Astrocyte (in vitro differentiated cells and primary cell): ENCODE measurements around the gene HERC6. TPM values are rescaled to one million over a fixed set of nuclear protein-coding genes. Genes with fewer than 3 reads are reported as not detected.
"Not testable (repeated sequence)": the region's sequence is repeated elsewhere in the genome, so short reads cannot be mapped to it uniquely, and the experiment has no call there.

Experiments used
- DNase-seq: peaks from one replicate; pipeline ENCODE4 v3.0.0-alpha.2; 2010; ENCODE audit warnings: low read depth
- FAIRE-seq: peaks from 2 replicates; lab custom pipeline; 2011; peaks lifted over from hg19 to GRCh38; lab: Jason Lieb, UNC
- H2AFZ ChIP-seq: 2 replicates; pipeline ENCODE4 v1.6.0; 2012; ENCODE audit warnings: low read depth, low read length, inconsistent platforms
- H3K27ac ChIP-seq: 2 replicates; pipeline ENCODE4 v1.5.1; 2011; ENCODE audit warnings: low read depth, low read length, inconsistent platforms
- H3K27me3 ChIP-seq: 2 replicates; pipeline ENCODE4 v1.6.0; 2011; ENCODE audit warnings: low read length, inconsistent platforms; ENCODE audit not compliant: insufficient read depth
- H3K36me3 ChIP-seq: 2 replicates; pipeline ENCODE4 v1.5.1; 2011; ENCODE audit warnings: low read length, inconsistent platforms; ENCODE audit not compliant: insufficient read depth
- H3K4me1 ChIP-seq: 2 replicates; pipeline ENCODE4 v1.5.1; 2011; ENCODE audit warnings: low read length, inconsistent platforms; ENCODE audit not compliant: insufficient read depth
- H3K4me2 ChIP-seq: 2 replicates; pipeline ENCODE4 v1.6.0; 2012; ENCODE audit warnings: low read length, inconsistent platforms
- H3K4me3 ChIP-seq: 2 replicates; pipeline ENCODE4 v1.5.1; 2011; ENCODE audit warnings: low read depth, mild to moderate bottlenecking, low read length, inconsistent platforms; ENCODE audit not compliant: insufficient read depth
- H3K79me2 ChIP-seq: 2 replicates; pipeline ENCODE4 v1.6.0; 2012; ENCODE audit warnings: mild to moderate bottlenecking, low read length, inconsistent platforms; ENCODE audit not compliant: insufficient read depth
- H3K9ac ChIP-seq: 2 replicates; pipeline ENCODE4 v1.6.0; 2012; ENCODE audit warnings: mild to moderate bottlenecking, low read length, inconsistent platforms
- H3K9me3 ChIP-seq: 2 replicates; pipeline ENCODE4 v1.5.1; 2012; ENCODE audit warnings: low read depth, mild to moderate bottlenecking, low read length, inconsistent platforms; ENCODE audit not compliant: insufficient read depth
- H4K20me1 ChIP-seq: 2 replicates; pipeline ENCODE4 v1.6.0; 2012; ENCODE audit warnings: low read length, inconsistent platforms; ENCODE audit not compliant: insufficient read depth
- H3K27ac Mint-ChIP-seq: one replicate; pipeline ENCODE4 v1.8.0; 2021; ENCODE audit warnings: mild to moderate bottlenecking, mixed read lengths; ENCODE audit not compliant: unreplicated experiment
- H3K27me3 Mint-ChIP-seq: one replicate; pipeline ENCODE4 v1.8.0; 2021; ENCODE audit warnings: low read depth, mixed read lengths; ENCODE audit not compliant: unreplicated experiment
- H3K36me3 Mint-ChIP-seq: one replicate; pipeline ENCODE4 v1.8.0; 2021; ENCODE audit warnings: low read depth, mixed read lengths; ENCODE audit not compliant: unreplicated experiment
- H3K4me1 Mint-ChIP-seq: one replicate; pipeline ENCODE4 v1.8.0; 2021; ENCODE audit warnings: low read depth, mixed read lengths; ENCODE audit not compliant: unreplicated experiment
- H3K4me3 Mint-ChIP-seq: one replicate; pipeline ENCODE4 v1.8.0; 2021; ENCODE audit warnings: mild to moderate bottlenecking, moderate library complexity, mixed read lengths; ENCODE audit not compliant: unreplicated experiment
- H3K9me3 Mint-ChIP-seq: one replicate; pipeline ENCODE4 v1.8.0; 2021; ENCODE audit warnings: mild to moderate bottlenecking, mixed read lengths; ENCODE audit not compliant: unreplicated experiment
- CTCF ChIP-seq: IDR thresholded peaks from 2 replicates; pipeline ENCODE4 v1.5.1; 2011; ENCODE audit warnings: low read depth, mild to moderate bottlenecking, inconsistent platforms, low read length, moderate library complexity; ENCODE audit not compliant: insufficient read depth
- EZH2 ChIP-seq: IDR thresholded peaks from 2 replicates; pipeline ENCODE4 v1.6.1; 2012; ENCODE audit warnings: mild to moderate bottlenecking, low read length, inconsistent platforms; ENCODE audit not compliant: insufficient read depth
- total RNA-seq: library from RNA; stranded (reverse); gene quantifications from 2 replicates; pipeline ENCODE4 v1.2.1, GENCODE V29; 2021

The HERC6 gene
- total RNA-seq, 1 donor from 2014 or later: 37.3 TPM

GRCh38 chr4:88446124-88446523, 67.5 kb downstream of the HERC6 start:
- peaks cover 3% of the 10 kb centered on the region for H3K4me1 Mint-ChIP-seq
- Histone ChIP-seq H3K9me3 (no peaks in the 10 kb centered on the region), H3K27ac (no peak overlapping the region), H3K4me3 (no peak overlapping the region), H3K79me2 (no peaks in the 10 kb centered on the region), H3K9ac (no peak overlapping the region), H3K4me1 (no peaks in the 10 kb centered on the region), H3K27me3 (no peaks in the 10 kb centered on the region), H3K36me3 (no peaks in the 10 kb centered on the region), H3K4me2 (no peak overlapping the region), H4K20me1 (no peaks in the 10 kb centered on the region), H2AFZ (no peak overlapping the region)
- no peak for TF ChIP-seq CTCF
- TF ChIP-seq EZH2: no peak
- H3K27me3 Mint-ChIP-seq: no peaks in the 10 kb centered on the region
- no peak overlapping the region for H3K4me3 Mint-ChIP-seq
- peaks cover 15% of the 10 kb centered on the region for H3K36me3 Mint-ChIP-seq
- peak overlapping the region; percentile 77 for H3K27ac Mint-ChIP-seq
- H3K9me3 Mint-ChIP-seq: peaks cover 4% of the 10 kb centered on the region
- DNase-seq (peak; percentile 14), FAIRE-seq (no peak)

GRCh38 chr4:88447371-88448095, 68.9 kb downstream of the HERC6 start:
- Histone ChIP-seq H3K79me2 (no peaks in the 10 kb centered on the region), H3K27me3 (no peaks in the 10 kb centered on the region), H3K36me3 (no peaks in the 10 kb centered on the region), H3K9me3 (no peaks in the 10 kb centered on the region), H2AFZ (no peak overlapping the region), H3K4me3 (no peak overlapping the region), H3K4me1 (no peaks in the 10 kb centered on the region), H3K9ac (no peak overlapping the region), H3K4me2 (no peak overlapping the region), H4K20me1 (no peaks in the 10 kb centered on the region), H3K27ac (no peak overlapping the region)
- no peak overlapping the region for H3K4me3 Mint-ChIP-seq
- peaks cover 1% of the 10 kb centered on the region for H3K9me3 Mint-ChIP-seq
- FAIRE-seq: no peak
- peaks cover 10% of the 10 kb centered on the region for H3K36me3 Mint-ChIP-seq
- peaks cover 3% of the 10 kb centered on the region for H3K4me1 Mint-ChIP-seq
- H3K27ac Mint-ChIP-seq: no peak overlapping the region
- H3K27me3 Mint-ChIP-seq: no peaks in the 10 kb centered on the region
- TF ChIP-seq CTCF (no peak), EZH2 (no peak)
- DNase-seq: no peak

GRCh38 chr4:88448211-88448765, 69.6 kb downstream of the HERC6 start:
- FAIRE-seq, H2AFZ ChIP-seq, DNase-seq, H3K27ac Mint-ChIP-seq, H3K4me3 ChIP-seq, H3K4me2 ChIP-seq, H3K9me3 Mint-ChIP-seq, H3K9me3 ChIP-seq, H3K79me2 ChIP-seq, H3K4me3 Mint-ChIP-seq, H3K36me3 Mint-ChIP-seq, H3K4me1 ChIP-seq, H3K27me3 ChIP-seq, H3K27ac ChIP-seq, H3K9ac ChIP-seq, H3K4me1 Mint-ChIP-seq, H3K27me3 Mint-ChIP-seq, H3K36me3 ChIP-seq, H4K20me1 ChIP-seq: not testable (repeated sequence)
